Bronchial epithelial cell (primary cell): Measurements from ENCODE around the gene PSMD3. TPM values are rescaled to one million over a fixed set of nuclear protein-coding genes. Genes with fewer than 3 reads are reported as not detected.

Source experiments
- DNase-seq: peaks from one replicate; pipeline ENCODE4 v3.0.0-alpha.2; 2010; ENCODE audit warnings: low read depth
- FAIRE-seq: peaks from 2 replicates; lab custom pipeline; 2011; peaks lifted over from hg19 to GRCh38; lab: Jason Lieb, UNC
- H3K27me3 ChIP-seq: 2 replicates; pipeline ENCODE4 v1.5.1; 2011; ENCODE audit warnings: low read length; ENCODE audit not compliant: control insufficient read depth, insufficient read depth
- H3K36me3 ChIP-seq: 2 replicates; pipeline ENCODE4 v1.5.1; 2011; ENCODE audit warnings: low read length; ENCODE audit not compliant: control insufficient read depth, insufficient read depth
- H3K4me3 ChIP-seq: 2 replicates; pipeline ENCODE4 v1.5.1; 2011; ENCODE audit warnings: mild to moderate bottlenecking, low read depth, low read length, control low read depth
- total RNA-seq: library from RNA; depleted of rRNA; stranded (reverse); fragments of >200 nt; gene quantifications from 2 replicates; pipeline ENCODE4 v1.2.1, GENCODE V29; 2014
- TF ChIP-seq, protein P1 (sequence below): IDR thresholded peaks from 2 replicates; pipeline ENCODE4 v1.5.1; 2011; ENCODE audit warnings: mild to moderate bottlenecking, moderate library complexity, low read length, control low read depth, inconsistent platforms; ENCODE audit not compliant: insufficient read depth, severe bottlenecking

Gene PSMD3
- total RNA-seq, 1 donor from 2014 or later, result 79.8 TPM

DNA sequence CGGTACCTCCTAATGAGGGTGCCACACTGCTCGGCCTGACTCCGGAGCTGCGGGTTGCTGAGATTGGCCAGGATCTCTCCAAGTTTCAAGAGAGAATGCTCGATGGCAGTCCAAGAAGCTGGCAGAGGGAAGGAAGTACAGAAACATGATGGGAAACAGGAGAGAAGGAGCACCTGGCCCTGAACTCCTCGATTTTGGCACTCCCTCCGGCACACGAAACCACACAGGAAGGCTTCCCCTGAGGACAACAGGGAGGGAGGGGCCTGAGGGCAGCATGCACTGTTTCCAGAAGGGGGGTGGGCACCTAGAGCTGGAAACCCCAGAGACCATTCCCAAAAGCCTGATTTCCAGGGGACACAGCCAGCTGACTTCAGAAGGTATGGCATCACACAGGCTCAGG, 52.7 kb downstream of the PSMD3 start:
- no peak overlapping the region for H3K4me3 ChIP-seq
- no peak for FAIRE-seq
- TF ChIP-seq, protein P1, sequence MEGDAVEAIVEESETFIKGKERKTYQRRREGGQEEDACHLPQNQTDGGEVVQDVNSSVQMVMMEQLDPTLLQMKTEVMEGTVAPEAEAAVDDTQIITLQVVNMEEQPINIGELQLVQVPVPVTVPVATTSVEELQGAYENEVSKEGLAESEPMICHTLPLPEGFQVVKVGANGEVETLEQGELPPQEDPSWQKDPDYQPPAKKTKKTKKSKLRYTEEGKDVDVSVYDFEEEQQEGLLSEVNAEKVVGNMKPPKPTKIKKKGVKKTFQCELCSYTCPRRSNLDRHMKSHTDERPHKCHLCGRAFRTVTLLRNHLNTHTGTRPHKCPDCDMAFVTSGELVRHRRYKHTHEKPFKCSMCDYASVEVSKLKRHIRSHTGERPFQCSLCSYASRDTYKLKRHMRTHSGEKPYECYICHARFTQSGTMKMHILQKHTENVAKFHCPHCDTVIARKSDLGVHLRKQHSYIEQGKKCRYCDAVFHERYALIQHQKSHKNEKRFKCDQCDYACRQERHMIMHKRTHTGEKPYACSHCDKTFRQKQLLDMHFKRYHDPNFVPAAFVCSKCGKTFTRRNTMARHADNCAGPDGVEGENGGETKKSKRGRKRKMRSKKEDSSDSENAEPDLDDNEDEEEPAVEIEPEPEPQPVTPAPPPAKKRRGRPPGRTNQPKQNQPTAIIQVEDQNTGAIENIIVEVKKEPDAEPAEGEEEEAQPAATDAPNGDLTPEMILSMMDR, result no peak
- H3K27me3 ChIP-seq, result no peaks in the 10 kb centered on the region
- H3K36me3 ChIP-seq, result peaks cover 33% of the 10 kb centered on the region
- no peak for DNase-seq

DNA sequence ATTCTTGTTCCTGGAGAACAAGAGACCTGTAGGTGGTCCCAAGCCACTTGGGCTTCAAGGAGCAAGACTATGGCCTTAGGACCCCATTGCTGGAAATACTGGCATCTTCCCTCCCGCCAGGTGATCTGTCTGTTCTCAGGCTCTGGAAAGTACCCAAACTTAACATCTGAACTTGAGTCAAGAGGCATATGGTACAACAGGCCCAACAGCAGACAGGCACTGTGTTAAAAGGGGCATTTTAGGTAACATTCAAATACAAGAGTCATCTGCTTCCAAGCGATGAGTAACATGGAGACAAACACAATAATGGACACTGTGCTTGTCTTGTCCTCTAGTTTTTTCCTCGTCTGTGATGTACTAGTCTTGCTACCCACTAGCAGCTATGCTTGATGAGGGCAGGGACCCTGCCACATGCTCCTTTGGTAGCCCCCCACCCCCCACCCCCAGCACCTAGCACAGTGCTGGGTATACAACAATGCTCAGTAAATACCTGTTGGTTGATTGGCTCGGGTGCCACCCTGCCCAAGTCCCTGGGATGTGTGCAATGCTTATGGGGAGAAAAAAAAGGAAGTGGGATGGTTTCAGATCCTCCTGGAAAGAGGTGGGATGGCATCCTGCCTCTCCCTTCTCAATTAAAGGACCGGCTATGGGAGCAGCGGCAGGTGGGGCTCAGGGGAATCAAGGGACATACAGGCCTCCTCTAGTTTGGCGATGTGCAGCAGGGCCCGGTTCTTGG, 54.0 kb downstream of the PSMD3 start:
- TF ChIP-seq, protein P1, result no peak
- no peaks in the 10 kb centered on the region for H3K27me3 ChIP-seq
- FAIRE-seq (peak; percentile 43), DNase-seq (no peak)
- no peak overlapping the region for H3K4me3 ChIP-seq
- H3K36me3 ChIP-seq, result peaks cover 33% of the 10 kb centered on the region

DNA sequence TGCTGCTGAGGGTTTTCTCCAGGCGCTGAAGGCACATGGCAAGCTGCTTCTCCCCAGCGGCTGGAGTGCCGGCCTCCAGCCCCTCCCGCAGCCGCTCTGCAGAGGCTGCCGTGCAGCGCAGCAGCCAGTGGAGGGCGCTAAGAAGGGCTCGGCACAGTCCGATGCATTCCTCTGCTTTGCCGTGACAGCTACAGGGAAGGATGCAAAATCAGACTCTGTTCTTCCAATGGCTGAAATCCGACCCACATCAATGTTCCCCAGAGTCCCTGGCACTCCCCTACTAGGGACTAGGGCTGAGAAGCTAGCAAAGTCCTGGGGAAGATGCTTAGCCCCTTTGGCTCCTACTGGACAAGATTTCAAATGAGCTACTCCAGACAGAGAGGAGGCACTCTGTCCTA, 54.6 kb downstream of the PSMD3 start:
- no peak for DNase-seq
- TF ChIP-seq, protein P1, result peak; percentile 75
- H3K36me3 ChIP-seq, result peaks cover 32% of the 10 kb centered on the region
- FAIRE-seq, result no peak
- H3K27me3 ChIP-seq, result no peaks in the 10 kb centered on the region
- H3K4me3 ChIP-seq, result no peak overlapping the region

DNA sequence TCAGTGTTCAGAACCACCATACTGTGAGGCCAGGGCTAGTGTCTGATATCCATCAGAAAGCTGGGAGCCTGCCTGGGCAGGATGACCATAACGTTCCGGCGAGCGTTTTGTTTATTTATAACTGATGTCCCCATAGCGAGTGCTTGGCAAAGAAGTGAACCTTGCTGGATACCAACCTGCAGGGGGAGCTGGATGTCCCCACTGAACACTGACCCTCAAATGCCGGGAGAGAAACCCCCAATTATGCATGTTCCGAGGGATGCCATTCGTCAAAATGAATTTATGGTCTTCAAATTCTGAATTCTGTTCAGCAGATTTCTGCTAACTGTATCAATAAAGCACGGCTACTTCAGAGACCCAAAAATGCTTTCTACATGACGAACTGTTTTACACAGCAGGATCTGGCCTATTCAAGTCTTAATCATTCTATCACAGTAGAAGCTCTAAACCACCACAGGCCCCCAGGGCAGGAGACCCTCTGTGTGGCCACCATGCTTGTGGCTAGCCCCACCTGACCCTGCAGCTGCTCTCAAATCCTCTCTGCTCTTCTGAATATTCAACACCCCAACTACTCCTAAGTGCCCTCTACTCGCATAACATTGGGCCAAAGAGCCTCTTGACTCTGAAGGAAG, 58.4 kb downstream of the PSMD3 start:
- TF ChIP-seq, protein P1, result peak; percentile 78
- H3K36me3 ChIP-seq, result peaks cover 12% of the 10 kb centered on the region
- no peak for FAIRE-seq
- H3K27me3 ChIP-seq, result no peaks in the 10 kb centered on the region
- DNase-seq, result peak; percentile 47
- H3K4me3 ChIP-seq, result no peak overlapping the region

DNA sequence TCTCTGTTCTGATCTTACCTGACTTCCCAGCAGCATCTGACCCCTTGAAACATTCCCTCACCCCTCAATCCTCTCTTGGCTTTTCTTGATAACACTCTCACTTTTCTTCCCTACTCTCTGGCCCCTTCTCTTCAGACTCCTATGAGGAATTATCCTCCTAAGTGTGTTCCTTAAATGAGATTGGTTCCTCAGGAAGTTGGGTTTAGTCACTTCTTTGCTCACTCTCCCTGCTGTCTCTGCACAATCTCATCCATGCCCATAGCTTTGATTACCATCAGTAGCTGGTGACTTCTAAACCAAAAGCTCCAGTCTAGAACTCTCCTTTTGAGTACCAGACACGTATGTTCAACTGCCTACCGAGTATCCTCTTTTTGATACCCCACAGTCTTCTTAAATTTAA, 60.6 kb downstream of the PSMD3 start:
- TF ChIP-seq, protein P1, result no peak
- Histone ChIP-seq H3K36me3 (peaks cover 1% of the 10 kb centered on the region), H3K27me3 (no peaks in the 10 kb centered on the region), H3K4me3 (no peak overlapping the region)
- DNase-seq (no peak), FAIRE-seq (no peak)

Other genes with a start within 250 kb of the PSMD3 start
- gene GRB7, start 242.9 kb upstream of the PSMD3 start, total RNA-seq, result 9.0 and 14.0 TPM in 2 replicates
- under 0.01 TPM in 1 of 2 replicates, not detected in the other for gene IKZF3, start 116.5 kb upstream of the PSMD3 start, total RNA-seq
- gene ZPBP2, start 112.6 kb upstream of the PSMD3 start, total RNA-seq, result not detected in 2 replicates
- gene GSDMB, start 62.2 kb upstream of the PSMD3 start, total RNA-seq, result 5.8 and 6.1 TPM in 2 replicates
- 26.6 and 30.7 TPM in 2 replicates for gene ORMDL3, start 53.2 kb upstream of the PSMD3 start, total RNA-seq
- gene LRRC3C, start 53.1 kb upstream of the PSMD3 start, total RNA-seq, result not detected in 2 replicates
- 0.26 and 0.38 TPM in 2 replicates for gene GSDMA, start 17.8 kb upstream of the PSMD3 start, total RNA-seq
- gene CSF3, start 34.6 kb downstream of the PSMD3 start, total RNA-seq, result under 0.01 TPM in 1 of 2 replicates, not detected in the other
- 23.0 and 25.0 TPM in 2 replicates for gene MED24, start 73.6 kb downstream of the PSMD3 start, total RNA-seq
- 4.2 and 5.8 TPM in 2 replicates for gene THRA, start 82.2 kb downstream of the PSMD3 start, total RNA-seq
- gene NR1D1, start 119.8 kb downstream of the PSMD3 start, total RNA-seq, result 0.51 and 0.79 TPM in 2 replicates
- 27.1 and 32.5 TPM in 2 replicates for gene MSL1, start 141.2 kb downstream of the PSMD3 start, total RNA-seq
- 14.7 and 15.3 TPM in 2 replicates for gene CASC3, start 159.7 kb downstream of the PSMD3 start, total RNA-seq
- gene RAPGEFL1, start 196.7 kb downstream of the PSMD3 start, total RNA-seq, result 11.1 and 30.0 TPM in 2 replicates
- gene WIPF2, start 238.5 kb downstream of the PSMD3 start, total RNA-seq, result 6.3 and 8.8 TPM in 2 replicates